Trophoblast cell (in vitro differentiated cells and primary cell): ENCODE data around the gene SLIT3.

ENCODE experiments used
- DNase-seq, 2 donors: peaks; one replicate each; pipeline ENCODE4 v3.0.0-alpha.2; 2016
- H2AFZ ChIP-seq: 2 replicates; pipeline ENCODE4 v1.6.1; 2013; ENCODE audit warnings: low read length, moderate library complexity, mild to moderate bottlenecking; ENCODE audit not compliant: insufficient read depth, poor library complexity
- H2AK5ac ChIP-seq: 2 replicates; pipeline ENCODE4 v1.6.1; 2013; ENCODE audit warnings: mild to moderate bottlenecking, low read length
- H2BK120ac ChIP-seq: 2 replicates; pipeline ENCODE4 v1.6.1; 2013; ENCODE audit warnings: low read length, mild to moderate bottlenecking, moderate library complexity; ENCODE audit not compliant: insufficient read depth, poor library complexity
- H2BK12ac ChIP-seq: 2 replicates; pipeline ENCODE4 v1.6.1; 2013; ENCODE audit warnings: mild to moderate bottlenecking, low read length, moderate library complexity
- H2BK5ac ChIP-seq: 2 replicates; pipeline ENCODE4 v1.6.1; 2013; ENCODE audit warnings: low read length, low read depth, moderate library complexity, mild to moderate bottlenecking; ENCODE audit not compliant: poor library complexity
- H3K14ac ChIP-seq: 2 replicates; pipeline ENCODE4 v1.6.1; 2013; ENCODE audit warnings: mild to moderate bottlenecking, low read length
- H3K18ac ChIP-seq: 2 replicates; pipeline ENCODE4 v1.6.1; 2013; ENCODE audit warnings: mild to moderate bottlenecking, low read length
- H3K23ac ChIP-seq: 2 replicates; pipeline ENCODE4 v1.6.1; 2013; ENCODE audit warnings: low read length
- H3K27ac ChIP-seq: 2 replicates; pipeline ENCODE4 v1.5.1; 2013; ENCODE audit warnings: low read depth, mild to moderate bottlenecking, inconsistent platforms, low read length, moderate library complexity
- H3K27me3 ChIP-seq: 2 replicates; pipeline ENCODE4 v1.6.1; 2013; ENCODE audit warnings: inconsistent platforms, mild to moderate bottlenecking, low read length, moderate library complexity; ENCODE audit not compliant: insufficient read depth
- H3K36me3 ChIP-seq, 2 experiments: 1 replicate in 1 of 2; 2 replicates in 1 of 2; pipeline ENCODE4 v1.6.1; 2013; ENCODE audit warnings: low read length in 2 of 2, mild to moderate bottlenecking in 2 of 2, moderate library complexity in 1 of 2; ENCODE audit not compliant: insufficient read depth in 2 of 2, control insufficient read depth in 1 of 2
- H3K4ac ChIP-seq: 2 replicates; pipeline ENCODE4 v1.6.1; 2013; ENCODE audit warnings: low read depth, mild to moderate bottlenecking, low read length, moderate library complexity
- H3K4me1 ChIP-seq, 2 experiments: 1 replicate in 1 of 2; 2 replicates in 1 of 2; pipeline ENCODE4 v1.6.1; 2013; ENCODE audit warnings: low read length in 2 of 2, mild to moderate bottlenecking in 2 of 2, moderate library complexity in 1 of 2; ENCODE audit not compliant: insufficient read depth in 2 of 2, control insufficient read depth in 1 of 2
- H3K4me2 ChIP-seq: 2 replicates; pipeline ENCODE4 v1.6.1; 2013; ENCODE audit warnings: inconsistent platforms, mild to moderate bottlenecking, low read length, moderate library complexity
- H3K4me3 ChIP-seq: 2 replicates; pipeline ENCODE4 v1.5.1; 2013; ENCODE audit warnings: mild to moderate bottlenecking, low read depth, low read length, inconsistent platforms
- H3K79me1 ChIP-seq: one replicate; pipeline ENCODE4 v1.6.1; 2013; ENCODE audit warnings: low read length
- H3K79me2 ChIP-seq: 2 replicates; pipeline ENCODE4 v1.6.1; 2013; ENCODE audit warnings: low read length, mild to moderate bottlenecking; ENCODE audit not compliant: control insufficient read depth, insufficient read depth, poor library complexity
- H3K9ac ChIP-seq: 2 replicates; pipeline ENCODE4 v1.6.1; 2013; ENCODE audit warnings: mild to moderate bottlenecking, low read length
- H3K9me3 ChIP-seq: 2 replicates; pipeline ENCODE4 v1.6.1; 2013; ENCODE audit warnings: low read depth, mild to moderate bottlenecking, control low read depth, inconsistent platforms, low read length; ENCODE audit not compliant: insufficient read depth
- H4K12ac ChIP-seq: 2 replicates; pipeline ENCODE4 v1.6.1; 2013; ENCODE audit warnings: low read depth, mild to moderate bottlenecking, low read length, moderate library complexity
- H4K8ac ChIP-seq: 2 replicates; pipeline ENCODE4 v1.6.1; 2013; ENCODE audit warnings: low read depth, mild to moderate bottlenecking, low read length, moderate library complexity
- H4K91ac ChIP-seq: one replicate; pipeline ENCODE4 v1.6.1; 2013; ENCODE audit warnings: low read depth, mild to moderate bottlenecking, low read length, moderate library complexity
- WGBS: extraction: QIAGEN DNeasy Blood & Tissue Kit; methylation state at CpG from one replicate; pipeline ENCODE4 v1.1.7; 2013; ENCODE audit warnings: missing lambda C conversion rate; ENCODE audit not compliant: insufficient read length, insufficient coverage; ENCODE audit errors: extremely low coverage; 5-methylcytosine and 5-hydroxymethylcytosine counted together

SLIT3 gene

DNA sequence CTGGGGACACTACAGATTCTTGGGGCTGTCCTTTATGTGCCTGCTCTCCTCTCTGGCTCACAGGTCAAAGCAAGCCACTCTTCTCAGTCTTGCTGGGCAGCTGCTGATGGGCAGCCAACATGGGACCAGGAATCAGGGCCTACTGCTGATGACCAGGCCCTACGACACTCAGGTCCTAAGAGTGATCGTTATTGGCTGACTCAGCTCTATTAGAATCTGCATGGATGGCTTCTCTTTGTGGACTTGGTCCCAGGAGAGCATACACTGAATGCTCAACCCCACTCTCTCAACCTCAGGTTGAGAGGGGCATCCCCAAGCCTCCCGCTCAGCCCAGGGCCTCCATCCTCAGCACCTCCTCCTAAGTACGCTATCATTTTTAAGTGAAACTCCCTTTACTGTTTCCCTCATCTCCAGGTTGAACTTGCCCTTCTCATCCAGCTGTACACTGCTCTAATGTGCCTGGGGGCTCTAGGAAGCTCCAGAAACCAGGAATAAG is 471.0 kb downstream of the SLIT3 start:
- no peaks in the 10 kb centered on the region for H3K79me1 ChIP-seq
- peaks cover 0 to 6% of the 10 kb centered on the region in 2 experiments for H3K36me3 ChIP-seq
- no peak overlapping the region for H2AFZ ChIP-seq
- no peak overlapping the region for H2AK5ac ChIP-seq
- no peak overlapping the region for H3K4me2 ChIP-seq
- no peak overlapping the region for H4K12ac ChIP-seq
- no peaks in the 10 kb centered on the region for H3K79me2 ChIP-seq
- DNase-seq: no peak
- no peaks in the 10 kb centered on the region for H3K4me1 ChIP-seq
- H3K14ac ChIP-seq: no peak overlapping the region
- H3K4ac ChIP-seq: no peak overlapping the region
- H3K9ac ChIP-seq: no peak overlapping the region
- no peak overlapping the region for H2BK120ac ChIP-seq
- H3K27me3 ChIP-seq: no peaks in the 10 kb centered on the region
- H3K23ac ChIP-seq: no peak overlapping the region
- no peak overlapping the region for H3K27ac ChIP-seq
- no peak overlapping the region for H3K4me3 ChIP-seq
- H4K8ac ChIP-seq: no peak overlapping the region
- no peak overlapping the region for H3K18ac ChIP-seq
- peaks cover 2% of the 10 kb centered on the region for H3K9me3 ChIP-seq
- H4K91ac ChIP-seq: no peak overlapping the region
- no peak overlapping the region for H2BK12ac ChIP-seq
- H2BK5ac ChIP-seq: no peak overlapping the region
- no CpG with 5 or more reads among the region's 4 CpGs for WGBS

DNA sequence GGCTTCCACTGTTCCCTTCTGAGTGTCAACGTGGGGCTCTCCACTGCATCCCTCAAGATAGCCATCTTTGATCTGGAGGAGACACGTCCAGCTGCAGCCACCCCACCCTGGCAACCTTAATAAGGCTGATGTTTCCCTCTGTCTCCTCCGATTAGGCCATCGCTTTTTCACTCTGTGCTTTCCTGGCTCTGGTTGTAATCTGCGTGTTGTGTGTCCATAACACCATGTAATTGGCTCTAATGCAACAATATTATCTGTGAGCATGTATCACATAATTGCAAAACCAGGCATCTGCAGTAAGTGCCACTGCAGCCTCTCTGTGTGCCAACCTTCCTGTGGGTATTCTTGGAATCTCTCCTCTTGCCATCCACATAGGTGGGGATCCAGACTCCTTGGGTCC is 471.9 kb downstream of the SLIT3 start:
- DNase-seq: no peak
- no peak overlapping the region for H2BK120ac ChIP-seq
- WGBS: no CpG with 5 or more reads among the region's 5 CpGs
- no peak overlapping the region for H3K18ac ChIP-seq
- H2BK5ac ChIP-seq: no peak overlapping the region
- no peak overlapping the region for H4K8ac ChIP-seq
- no peak overlapping the region for H3K23ac ChIP-seq
- H3K79me2 ChIP-seq: no peaks in the 10 kb centered on the region
- H3K79me1 ChIP-seq: no peaks in the 10 kb centered on the region
- no peaks in the 10 kb centered on the region for H3K27me3 ChIP-seq
- H3K4me2 ChIP-seq: no peak overlapping the region
- no peaks in the 10 kb centered on the region for H3K4me1 ChIP-seq
- no peak overlapping the region for H4K12ac ChIP-seq
- H3K14ac ChIP-seq: no peak overlapping the region
- no peak overlapping the region for H2AK5ac ChIP-seq
- H2AFZ ChIP-seq: no peak overlapping the region
- no peak overlapping the region for H4K91ac ChIP-seq
- no peak overlapping the region for H3K27ac ChIP-seq
- H3K4me3 ChIP-seq: no peak overlapping the region
- no peak overlapping the region for H3K4ac ChIP-seq
- H2BK12ac ChIP-seq: no peak overlapping the region
- peaks cover 2% of the 10 kb centered on the region for H3K9me3 ChIP-seq
- peaks cover 0 to 4% of the 10 kb centered on the region in 2 experiments for H3K36me3 ChIP-seq
- H3K9ac ChIP-seq: no peak overlapping the region

DNA sequence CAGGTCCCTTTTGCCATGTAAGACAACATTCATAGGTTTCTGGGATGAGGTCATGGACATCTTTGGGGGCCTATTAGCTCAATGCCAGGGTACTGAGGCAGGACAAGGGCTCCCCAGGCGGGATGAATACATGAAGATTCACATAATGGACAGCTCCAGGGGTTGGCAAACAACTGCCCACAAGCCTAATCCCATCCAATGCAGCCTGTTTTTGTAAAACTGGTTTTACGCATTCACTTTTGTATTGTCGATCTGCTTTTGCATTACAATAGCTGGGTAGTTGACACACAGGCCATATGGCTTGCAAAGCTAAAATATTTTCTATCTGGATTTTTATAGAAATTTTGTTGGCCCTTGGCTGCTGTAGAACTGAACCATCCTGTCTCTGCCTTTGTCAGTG is 473.3 kb downstream of the SLIT3 start:
- H3K4me2 ChIP-seq: no peak overlapping the region

DNA sequence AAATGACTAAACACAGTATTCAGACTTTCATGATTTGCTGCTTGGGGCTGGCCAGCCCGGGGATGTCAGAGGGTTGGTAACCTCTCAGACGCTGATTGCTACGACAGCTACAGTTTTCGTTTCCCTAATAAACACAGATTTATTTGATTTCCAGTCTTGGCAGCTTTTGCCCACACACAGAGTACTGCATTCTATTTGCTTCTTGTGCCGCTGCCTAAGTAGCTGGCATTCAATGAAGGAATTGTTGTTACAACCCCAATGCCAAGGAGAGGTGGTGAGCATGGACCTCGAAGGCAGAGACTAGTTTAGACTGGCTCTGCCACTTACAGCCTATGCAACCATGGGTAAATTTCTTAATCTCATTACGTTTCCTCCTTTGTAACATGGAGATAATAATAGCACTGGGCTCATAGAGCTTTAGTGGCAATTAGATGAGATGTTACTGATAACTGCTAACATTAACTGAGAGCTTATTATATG is 474.7 kb downstream of the SLIT3 start:
- H4K12ac ChIP-seq: no peak overlapping the region
- no peak overlapping the region for H2BK120ac ChIP-seq
- H3K4ac ChIP-seq: no peak overlapping the region
- H3K36me3 ChIP-seq: peaks cover 5 to 9% of the 10 kb centered on the region in 2 experiments
- no peak for DNase-seq
- no peaks in the 10 kb centered on the region for H3K4me1 ChIP-seq
- H3K79me1 ChIP-seq: no peaks in the 10 kb centered on the region
- no peak overlapping the region for H3K4me2 ChIP-seq
- H3K23ac ChIP-seq: no peak overlapping the region
- no peak overlapping the region for H3K9ac ChIP-seq
- no peak overlapping the region for H3K14ac ChIP-seq
- H2AK5ac ChIP-seq: no peak overlapping the region
- H2AFZ ChIP-seq: no peak overlapping the region
- no peak overlapping the region for H3K4me3 ChIP-seq
- peaks cover 2% of the 10 kb centered on the region for H3K9me3 ChIP-seq
- no CpG with 5 or more reads among the region's 7 CpGs for whole genome bisulfite sequencing
- no peak overlapping the region for H4K8ac ChIP-seq
- H3K27ac ChIP-seq: no peak overlapping the region
- H2BK12ac ChIP-seq: no peak overlapping the region
- no peaks in the 10 kb centered on the region for H3K27me3 ChIP-seq
- no peak overlapping the region for H4K91ac ChIP-seq
- H2BK5ac ChIP-seq: no peak overlapping the region
- no peak overlapping the region for H3K18ac ChIP-seq
- H3K79me2 ChIP-seq: no peaks in the 10 kb centered on the region

More for the DNA sequence above, 473.3 kb downstream of the SLIT3 start:
- Histone ChIP-seq H3K27me3 (no peaks in the 10 kb centered on the region), H3K79me1 (no peaks in the 10 kb centered on the region), H3K23ac (no peak overlapping the region), H4K12ac (no peak overlapping the region), H3K36me3 (peaks cover 5 to 9% of the 10 kb centered on the region in 2 experiments), H3K79me2 (no peaks in the 10 kb centered on the region), H3K14ac (no peak overlapping the region), H2AK5ac (no peak overlapping the region), H2BK5ac (no peak overlapping the region), H3K27ac (no peak overlapping the region), H3K9ac (no peak overlapping the region), H3K4me3 (no peak overlapping the region), H2BK120ac (no peak overlapping the region), H4K91ac (no peak overlapping the region), H4K8ac (no peak overlapping the region), H3K9me3 (peaks cover 2% of the 10 kb centered on the region), H3K4ac (no peak overlapping the region), H3K4me1 (no peaks in the 10 kb centered on the region), H3K18ac (no peak overlapping the region), H2AFZ (no peak overlapping the region), H2BK12ac (no peak overlapping the region)
- DNase-seq: no peak
- WGBS: no CpG with 5 or more reads among the region's 3 CpGs
